Measurements from ENCODE around the gene CD81.

The CD81 gene

DNA sequence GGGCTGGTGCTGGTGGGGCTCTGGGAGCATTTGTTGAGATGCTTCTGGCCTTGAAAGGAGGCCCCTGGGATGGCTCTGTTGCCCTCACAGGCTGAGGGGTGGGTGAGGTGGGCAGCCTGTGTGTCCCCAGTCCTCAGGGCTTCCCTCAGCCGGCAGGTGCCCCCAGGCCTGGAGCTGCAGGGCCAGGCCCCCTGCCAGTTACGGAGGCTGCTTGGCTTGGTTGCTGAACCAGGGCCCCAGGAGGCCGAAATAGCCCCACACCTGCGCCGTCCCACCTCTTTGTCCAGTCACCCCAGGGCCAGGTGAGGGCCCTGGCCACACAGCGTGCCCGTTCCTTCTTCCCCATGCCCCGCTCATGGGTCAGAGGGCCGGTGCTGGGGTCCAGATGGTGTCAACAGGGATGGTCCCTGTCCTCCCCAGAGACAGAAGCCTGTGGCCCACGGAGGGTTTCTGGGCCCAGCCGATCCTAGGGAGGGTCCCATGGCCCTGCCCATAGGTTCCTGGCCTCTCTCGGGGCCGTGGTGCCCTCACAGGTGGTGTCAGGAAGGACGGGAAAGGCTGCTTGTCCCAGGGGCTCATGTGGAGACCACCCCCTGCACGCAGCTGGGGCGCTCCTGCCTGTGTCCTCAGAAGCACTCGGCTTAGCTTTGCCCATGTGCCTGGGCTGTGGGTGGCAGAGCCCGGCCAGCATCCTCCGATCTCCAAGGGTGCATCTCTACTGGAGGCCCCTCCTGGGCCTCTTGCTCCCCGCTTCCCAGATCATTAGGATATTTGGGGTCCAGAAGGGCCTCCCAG, 14.3 kb downstream of the CD81 start:
- no peak for DNase-seq

GRCh38 chr11:2392241-2392959, 15.3 kb downstream of the CD81 start:
- no peak for DNase-seq

- DNase-seq, result no peak
These were observed 16.2 kb downstream of the CD81 start for GRCh38 chr11:2393111-2393868.

DNA sequence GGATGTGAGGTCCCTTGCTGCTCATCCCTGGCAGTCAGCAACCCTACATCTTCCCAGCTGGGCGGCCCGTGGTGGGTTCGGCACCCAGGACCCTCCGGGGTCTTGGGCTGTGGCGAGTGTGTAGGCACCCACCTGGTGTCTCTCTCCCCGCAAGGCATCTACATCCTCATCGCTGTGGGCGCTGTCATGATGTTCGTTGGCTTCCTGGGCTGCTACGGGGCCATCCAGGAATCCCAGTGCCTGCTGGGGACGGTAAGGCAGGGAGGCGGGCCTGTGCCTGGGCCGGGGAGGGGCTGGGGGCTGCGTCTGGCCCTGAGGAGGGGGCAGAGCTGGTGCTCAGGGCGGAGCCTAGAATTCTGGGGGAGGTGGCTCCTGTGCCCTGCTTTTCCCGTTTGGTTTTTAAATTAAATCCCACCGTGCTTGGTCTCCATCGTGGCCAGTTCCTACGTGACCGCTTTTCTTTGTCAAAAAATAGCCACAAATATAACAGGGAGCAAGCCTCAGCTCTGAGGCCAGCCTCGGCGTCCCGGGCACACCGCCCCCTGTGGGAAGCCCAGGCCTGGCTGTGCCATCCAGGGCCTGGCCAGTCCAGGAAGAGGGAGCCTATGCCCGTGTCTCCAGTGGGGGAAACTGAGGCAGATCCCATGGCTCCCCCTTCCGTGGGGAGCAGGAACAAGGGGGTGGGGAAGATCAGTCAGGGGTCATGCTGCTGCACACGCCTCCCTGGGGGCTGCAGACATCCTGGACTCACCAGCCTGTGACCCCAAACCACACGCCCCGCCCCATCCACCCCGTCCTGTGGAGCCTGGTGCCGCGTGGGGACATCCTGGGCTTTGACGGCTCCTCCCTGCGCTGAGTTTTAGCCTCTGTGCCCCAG, 17.1 kb downstream of the CD81 start:
- DNase-seq, result no peak

GRCh38 chr11:2394818-2395105, 17.7 kb downstream of the CD81 start:
- no peak for DNase-seq

DNA sequence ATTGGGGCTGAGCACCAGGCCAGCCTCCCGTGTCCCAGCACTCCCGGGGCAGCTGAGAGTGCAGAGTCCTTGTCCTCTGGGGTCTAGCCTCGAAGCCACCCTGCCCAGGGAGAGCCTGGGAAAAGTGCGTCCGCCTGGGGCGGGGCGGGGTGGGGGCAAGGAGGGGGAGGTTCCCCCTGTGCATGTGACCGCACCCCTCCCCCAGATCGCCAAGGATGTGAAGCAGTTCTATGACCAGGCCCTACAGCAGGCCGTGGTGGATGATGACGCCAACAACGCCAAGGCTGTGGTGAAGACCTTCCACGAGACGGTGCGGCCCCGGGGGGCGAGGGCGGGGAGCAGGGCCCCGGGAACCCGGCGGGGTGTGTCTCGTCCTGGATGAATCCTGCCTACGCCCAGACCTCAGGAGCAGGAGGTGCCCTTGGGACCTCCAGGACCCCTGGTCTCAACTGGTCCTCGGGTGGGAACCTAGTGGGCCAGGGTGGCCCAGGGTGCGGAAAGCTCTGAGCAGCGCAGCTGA, 18.2 kb downstream of the CD81 start:
- no peak for DNase-seq

DNA sequence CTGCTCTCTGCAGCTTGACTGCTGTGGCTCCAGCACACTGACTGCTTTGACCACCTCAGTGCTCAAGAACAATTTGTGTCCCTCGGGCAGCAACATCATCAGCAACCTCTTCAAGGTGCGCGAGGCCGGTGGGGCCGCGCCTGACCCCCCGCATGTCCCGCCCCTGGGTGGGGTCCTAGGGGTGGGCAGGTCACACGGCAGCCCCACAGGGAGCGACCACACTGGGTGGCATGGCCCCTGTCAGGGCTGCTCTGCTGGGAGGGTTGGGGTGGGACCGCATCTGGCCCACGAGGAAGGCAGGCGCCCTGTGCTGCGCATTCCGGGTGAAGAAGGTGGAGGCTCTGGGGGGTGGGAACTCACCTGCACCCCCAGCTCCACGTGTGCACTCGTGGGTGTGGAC, 18.7 kb downstream of the CD81 start:
- DNase-seq, result no peak

GRCh38 chr11:2396471-2396870, 19.4 kb downstream of the CD81 start:
- DNase-seq, result no peak

GRCh38 chr11:2397005-2397404, 19.9 kb downstream of the CD81 start:
- no peak for DNase-seq

DNA sequence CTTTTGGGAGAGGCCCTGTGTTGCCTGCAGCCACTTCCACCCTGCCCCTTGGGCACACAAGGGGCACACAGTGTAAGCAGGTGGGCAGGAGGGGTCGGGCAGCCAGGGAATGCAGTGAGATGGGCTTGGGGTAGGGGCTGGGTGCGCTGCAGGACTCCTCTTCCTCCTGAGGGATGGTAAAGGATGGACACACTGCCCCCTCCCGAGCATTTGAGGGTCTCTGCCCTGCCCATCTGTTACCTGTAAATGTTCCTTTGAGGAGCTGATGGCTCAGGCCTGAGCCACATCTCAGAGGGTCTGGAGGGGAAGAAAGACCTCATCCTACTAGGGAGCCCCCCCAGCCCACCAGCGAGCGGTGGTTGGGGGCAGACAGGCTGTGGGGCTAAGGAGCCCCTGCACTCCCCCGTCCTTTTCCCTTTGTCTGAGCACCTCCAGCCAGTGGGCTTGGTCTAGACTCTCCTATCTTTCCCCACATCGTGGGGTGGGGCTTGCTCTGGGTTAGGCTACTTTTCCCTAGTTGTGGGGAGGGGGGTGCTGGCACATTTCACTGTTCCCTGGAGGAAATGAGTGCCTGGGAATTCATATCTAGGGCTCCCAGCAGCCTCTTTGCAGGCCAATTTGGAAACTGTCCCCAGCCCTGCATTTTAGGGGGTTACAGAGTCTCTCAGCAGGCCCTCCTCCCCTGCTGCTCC, 21.7 kb downstream of the CD81 start:
- no peak for DNase-seq

- peak; percentile 17 to 30 for DNase-seq
These were observed 22.5 kb downstream of the CD81 start for GRCh38 chr11:2399488-2400068.

DNA sequence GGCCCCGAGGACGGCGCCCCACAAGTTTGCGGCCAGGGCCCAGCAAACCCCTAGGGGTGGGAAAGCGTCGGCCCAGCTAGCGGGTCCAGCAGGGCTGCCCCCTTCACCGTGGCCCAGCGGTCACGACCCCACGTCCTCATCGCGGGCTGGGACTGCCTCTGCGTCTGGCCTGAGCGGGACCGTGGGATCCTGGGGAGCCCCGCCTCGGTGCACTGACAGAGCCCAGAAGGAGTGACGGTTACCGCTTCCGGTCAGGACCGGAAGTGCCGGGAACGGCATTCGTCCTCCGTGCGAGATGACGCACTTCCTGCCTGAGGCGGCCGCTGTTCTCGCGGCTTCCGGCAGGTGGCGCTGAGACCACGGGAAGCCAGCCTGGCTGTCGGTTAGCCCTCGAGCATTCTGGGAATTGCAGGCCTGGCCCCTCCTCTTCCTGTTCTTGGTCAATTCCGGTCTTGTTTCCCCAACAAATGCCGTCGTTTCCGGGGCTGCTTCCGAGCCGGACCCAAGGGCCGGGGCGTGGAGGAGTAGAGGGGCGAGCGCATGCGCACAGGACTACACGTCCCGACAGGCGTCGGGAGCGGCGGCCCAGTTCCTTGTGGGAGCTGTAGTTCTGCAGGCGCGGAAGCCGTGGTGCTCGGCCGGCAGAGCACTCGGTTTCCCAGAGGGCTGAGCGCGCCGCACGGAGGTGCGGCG, 23.1 kb downstream of the CD81 start, which contains the start of gene TSSC4:
Gene TSSC4 (plus strand): TSS at position 682 of the 693 bp plus-strand sequence. CDS start 1,884 bp downstream, outside the sequence.
- DNase-seq, result peak; percentile 99 to 100

DNA sequence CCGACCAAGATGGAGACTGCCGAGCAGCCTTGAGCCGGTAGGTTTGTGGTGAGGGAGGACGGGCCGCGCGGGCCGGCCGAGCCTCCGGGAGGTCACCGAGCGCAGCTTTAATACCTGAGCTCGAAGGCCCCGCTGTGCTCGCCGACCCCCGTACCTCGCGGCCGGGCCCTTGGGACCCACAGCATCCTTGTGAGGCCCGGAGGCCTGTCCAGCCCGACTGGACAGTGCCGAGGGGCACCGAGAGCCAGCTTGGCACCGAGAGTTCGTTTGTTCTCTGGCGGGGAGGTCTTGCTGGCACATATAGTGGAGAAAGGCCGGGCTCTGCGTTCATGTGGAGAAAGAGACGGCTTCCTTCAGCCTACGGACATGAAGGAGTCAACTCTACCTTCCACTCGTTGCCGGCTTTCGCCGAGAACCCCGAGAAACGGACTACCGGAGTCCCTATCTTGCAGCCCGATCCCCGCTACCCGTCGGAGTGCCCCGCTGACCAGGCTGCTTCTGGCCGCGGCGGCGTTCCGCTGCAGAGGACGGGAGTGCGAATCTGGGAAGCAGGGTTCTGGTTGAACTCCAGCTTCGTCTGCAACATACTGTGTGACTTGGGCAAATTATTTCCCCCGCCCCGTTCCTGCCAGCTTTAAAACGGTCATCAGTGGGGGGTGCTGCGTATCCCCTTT, 23.8 kb downstream of the CD81 start:
- no peak for DNase-seq

- DNase-seq, result no peak
These were observed 24.4 kb downstream of the CD81 start for GRCh38 chr11:2401436-2401984.

DNA sequence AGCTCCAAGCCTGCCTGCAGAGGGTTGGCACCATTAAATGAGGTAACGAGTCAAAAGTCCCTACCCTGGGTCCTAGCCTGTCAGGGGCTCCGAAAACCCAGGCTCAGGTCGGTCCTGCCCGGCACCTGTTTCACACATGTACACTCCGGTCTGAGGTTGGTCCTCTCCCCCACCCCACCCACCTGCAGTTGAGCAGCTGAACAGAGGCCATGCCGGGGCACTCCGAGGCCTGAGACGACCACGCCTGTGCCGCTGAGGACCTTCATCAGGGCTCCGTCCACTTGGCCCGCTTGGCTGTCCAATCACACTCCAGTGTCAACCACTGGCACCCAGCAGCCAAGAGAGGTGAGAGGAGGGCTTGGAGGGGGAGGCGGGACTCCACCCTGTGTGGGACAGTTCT, 25.0 kb downstream of the CD81 start:
- no peak for DNase-seq

GRCh38 chr11:2402890-2403645, 26.0 kb downstream of the CD81 start:
- DNase-seq, result no peak

DNA sequence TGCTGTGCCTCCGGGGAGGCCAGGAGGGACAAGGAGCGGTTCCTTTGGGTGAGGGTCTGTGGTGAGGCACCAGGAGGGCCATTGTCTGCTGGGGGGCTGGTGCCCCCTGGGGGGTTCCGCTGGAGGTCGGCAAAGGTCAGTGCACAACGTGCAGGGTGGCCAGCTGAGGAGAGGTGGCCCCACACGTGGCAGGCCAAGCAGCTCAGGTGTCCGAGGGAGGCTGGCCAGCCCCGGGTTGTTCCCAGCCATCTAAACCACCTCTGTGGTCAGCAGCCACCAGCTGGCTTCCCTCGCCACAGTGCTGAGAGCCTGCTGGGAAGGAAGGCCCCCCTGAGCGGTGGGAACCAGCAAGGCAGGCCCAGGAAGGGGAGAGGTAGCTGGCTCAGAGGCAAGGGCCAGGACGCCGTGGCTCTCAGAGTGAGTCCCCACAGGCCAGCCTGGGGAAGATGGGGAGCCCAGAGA, 27.7 kb downstream of the CD81 start:
- DNase-seq, result no peak

- DNase-seq, result no peak
These were observed 29.3 kb downstream of the CD81 start for GRCh38 chr11:2406451-2406850.

DNA sequence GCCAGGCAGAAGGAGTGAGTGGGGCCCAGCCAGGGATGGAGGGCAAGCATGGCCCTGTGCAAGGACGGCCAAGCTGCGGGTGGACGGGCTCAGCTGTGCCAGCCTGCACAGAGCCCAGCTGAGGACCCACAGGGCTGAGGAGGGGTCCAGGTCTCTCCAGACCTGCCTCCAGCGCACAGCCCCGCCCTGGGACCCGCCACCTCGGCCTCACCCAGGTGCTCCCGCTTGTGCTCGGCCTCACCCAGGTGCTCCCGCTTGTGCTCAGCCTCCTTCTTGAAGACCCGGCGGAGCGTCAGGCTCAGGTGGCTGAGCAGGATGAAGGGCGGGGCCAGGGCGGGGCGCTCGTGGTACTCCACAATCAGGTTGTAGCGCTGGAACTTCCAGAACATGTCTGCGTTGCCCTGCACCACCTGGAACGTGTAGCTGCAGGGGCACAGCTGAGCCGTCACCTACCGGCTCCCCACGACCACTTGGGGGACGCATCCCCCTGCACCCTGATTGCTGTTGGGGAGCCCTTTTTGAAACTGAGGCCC, 29.8 kb downstream of the CD81 start:
- DNase-seq, result no peak
